NCI-H2107 (cell line): ENCODE results near the gene ZNF432.
A peak's percentile ranks its signal among the peaks of the same experiment; 100 is the strongest.
"Not testable (repeated sequence)": the region's sequence is repeated elsewhere in the genome, so short reads cannot be mapped to it uniquely, and the experiment has no call there.

ENCODE experiments used
- DNase-seq: peaks from one replicate; lab custom pipeline; 2025; lab: John Stamatoyannopoulos, UW

The ZNF432 gene

GRCh38 chr19:52048555-52049501, at the start of gene ZNF432:
Gene ZNF432, minus strand, starts transcription at chr19:52048838. Its CDS starts 1,970 bp downstream, at chr19:52046868.
- peak; percentile 94 for DNase-seq

GRCh38 chr19:52096416-52096815, 47.8 kb upstream of the ZNF432 start:
- DNase-seq = not testable (repeated sequence)

- DNase-seq = peak; percentile 69
Observed at GRCh38 chr19:52095172-52096014, 46.8 kb upstream of the ZNF432 start, which contains the start of gene ZNF841. Gene ZNF841, minus strand, starts transcription at chr19:52095765. Its CDS starts 10,964 bp downstream, at chr19:52084801.

GRCh38 chr19:52094526-52095130, 46.0 kb upstream of the ZNF432 start:
- DNase-seq = no peak

- no peak for DNase-seq
Observed at GRCh38 chr19:52086481-52086880, 37.8 kb upstream of the ZNF432 start.

DNA sequence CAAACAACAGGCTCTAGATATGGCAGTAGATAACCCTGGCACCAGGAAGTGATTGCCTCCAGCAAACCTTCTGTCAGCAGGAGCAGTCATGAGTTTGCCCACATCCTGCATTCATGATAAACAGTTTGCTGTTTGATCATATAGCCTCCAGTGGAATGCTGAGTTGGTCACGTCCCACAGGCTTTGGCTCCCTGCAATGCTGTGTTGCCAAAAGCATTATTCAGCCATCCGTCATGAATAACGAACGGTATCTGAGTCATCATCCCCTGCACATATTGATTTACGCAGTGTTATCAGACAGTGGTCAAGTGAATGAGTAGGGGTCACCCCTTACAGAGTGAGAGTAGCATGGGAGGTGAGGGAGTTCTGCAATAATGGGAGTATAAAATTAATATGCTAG, 21.9 kb upstream of the ZNF432 start:
- DNase-seq = no peak

GRCh38 chr19:52069653-52070052, 21.0 kb upstream of the ZNF432 start:
- no peak for DNase-seq

GRCh38 chr19:52066258-52066863, 17.7 kb upstream of the ZNF432 start:
- DNase-seq = no peak

GRCh38 chr19:52065399-52065798, 16.8 kb upstream of the ZNF432 start:
- no peak for DNase-seq

- DNase-seq = not testable (repeated sequence)
Observed at GRCh38 chr19:52056480-52056879, 7.8 kb upstream of the ZNF432 start.

DNA sequence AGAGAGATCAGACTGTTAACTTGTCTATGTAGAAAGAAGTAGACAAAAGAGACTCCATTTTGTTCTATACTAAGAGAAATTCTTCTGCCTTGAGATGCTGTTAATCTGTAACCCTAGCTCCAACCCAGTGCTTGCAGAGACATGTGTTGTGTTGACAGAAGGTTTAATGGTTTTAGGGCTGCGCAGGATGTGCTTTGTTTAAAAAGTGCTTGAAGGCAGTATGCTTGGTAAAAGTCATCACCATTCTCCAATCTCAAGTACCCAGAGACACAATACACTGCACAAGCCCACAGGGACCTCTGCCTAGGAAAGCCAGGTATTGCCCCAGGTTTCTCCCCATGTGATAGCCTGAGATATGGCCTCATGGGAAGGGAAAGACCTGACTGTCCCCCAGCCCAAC, 3.1 kb upstream of the ZNF432 start:
- not testable (repeated sequence) for DNase-seq

- no peak for DNase-seq
Observed at GRCh38 chr19:52039169-52039568, 9.5 kb downstream of the ZNF432 start.

- no peak for DNase-seq
Observed at GRCh38 chr19:52034051-52034728, 14.4 kb downstream of the ZNF432 start.

- no peak for DNase-seq
Observed at GRCh38 chr19:52028780-52029123, 19.9 kb downstream of the ZNF432 start.

- DNase-seq = peak; percentile 60
Observed at GRCh38 chr19:52028027-52028779, 20.4 kb downstream of the ZNF432 start, which contains the start of gene ZNF614. Gene ZNF614, minus strand, starts transcription at chr19:52028379. Its CDS starts 2,634 bp downstream, at chr19:52025745.

DNA sequence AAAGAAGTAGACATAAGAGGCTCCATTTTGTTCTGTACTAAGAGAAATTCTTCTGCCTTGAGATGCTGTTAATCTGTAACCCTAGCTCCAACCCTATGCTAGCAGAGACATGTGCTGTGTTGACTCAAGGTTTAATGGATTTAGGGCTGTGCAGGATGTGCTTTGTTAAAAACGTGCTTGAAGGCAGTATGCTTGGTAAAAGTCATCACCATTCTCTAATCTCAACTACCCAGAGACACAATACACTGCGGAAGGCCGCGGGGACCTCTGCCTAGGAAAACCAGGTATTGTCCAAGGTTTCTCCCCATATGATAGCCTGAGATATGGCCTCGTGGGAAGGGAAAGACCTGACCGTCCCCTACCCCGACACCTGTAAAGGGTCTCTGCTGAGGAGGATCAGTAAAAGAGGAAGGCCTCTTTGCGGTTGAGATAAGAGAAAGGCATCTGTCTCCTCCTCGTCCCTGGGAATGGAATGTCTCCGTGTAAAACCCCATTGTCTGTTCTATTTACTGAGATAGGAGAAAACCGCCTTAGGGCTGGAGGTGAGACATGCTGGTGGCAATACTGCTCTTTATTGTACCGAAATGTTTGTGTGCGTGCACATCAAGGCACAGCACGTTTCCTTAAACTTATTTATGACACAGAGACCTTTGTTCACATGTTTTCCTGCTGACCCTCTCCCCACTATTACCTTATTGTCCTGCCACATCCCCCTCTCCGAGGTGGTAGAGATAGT, 22.2 kb downstream of the ZNF432 start:
- not testable (repeated sequence) for DNase-seq

GRCh38 chr19:52024478-52024877, 24.2 kb downstream of the ZNF432 start:
- DNase-seq = not testable (repeated sequence)

DNA sequence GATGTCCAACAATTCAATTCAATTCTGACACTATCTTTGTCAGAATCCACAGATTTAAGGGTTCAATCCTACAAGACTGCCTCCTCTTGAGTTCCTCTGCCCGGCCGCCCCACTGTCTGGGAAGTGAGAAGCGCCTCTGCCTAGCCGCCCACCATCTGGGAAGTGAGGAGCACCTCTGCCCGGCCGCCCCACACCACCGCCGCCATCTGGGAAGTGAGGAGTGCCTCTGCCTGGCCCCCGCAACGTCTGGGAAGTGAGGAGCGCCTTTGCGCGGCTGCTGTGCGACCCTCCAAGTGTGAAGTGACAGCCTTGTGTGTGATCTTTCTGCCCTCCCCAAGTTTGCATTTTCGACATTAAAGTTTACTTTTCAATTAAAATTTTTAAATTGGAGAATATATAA, 26.4 kb downstream of the ZNF432 start:
- no peak for DNase-seq

DNA sequence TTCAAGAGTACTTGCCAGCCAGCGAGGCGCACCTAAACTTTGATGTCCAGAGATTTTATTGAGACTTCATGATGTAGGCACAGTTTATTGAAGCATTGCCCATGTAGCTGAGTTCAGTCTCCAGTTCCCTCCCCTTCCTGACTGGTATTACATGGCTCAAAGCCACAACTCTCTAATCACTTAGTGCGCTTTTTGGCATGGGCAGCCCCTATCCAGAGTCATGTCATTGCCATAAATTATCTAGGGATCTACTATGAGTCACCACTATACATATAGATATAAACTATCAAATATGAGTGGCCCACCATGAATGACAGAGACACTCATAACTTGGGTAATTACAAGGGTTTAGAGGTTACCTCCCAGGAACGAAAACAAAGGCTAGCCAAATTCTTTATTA, 28.1 kb downstream of the ZNF432 start:
- DNase-seq = no peak

DNA sequence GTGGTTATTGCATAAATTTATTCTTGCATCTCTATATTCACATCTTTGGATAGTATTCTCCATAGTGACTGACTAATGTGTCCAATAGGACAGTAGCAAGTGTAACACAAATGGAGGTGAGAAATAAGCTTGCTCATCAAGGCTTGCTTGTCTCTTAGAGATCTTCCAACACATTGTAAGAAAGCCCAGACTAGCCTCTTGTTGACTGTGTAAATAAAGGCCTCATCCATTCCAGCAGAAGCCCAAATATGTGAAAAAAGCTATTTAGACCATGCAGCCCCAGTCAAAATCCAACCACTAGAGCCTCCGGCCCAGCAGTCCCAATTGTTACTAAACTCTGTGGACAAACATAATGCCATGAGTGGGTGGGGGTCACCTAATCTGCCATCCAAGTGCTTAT, 38.0 kb downstream of the ZNF432 start:
- no peak for DNase-seq
